Chondrocyte (in vitro differentiated cells): ENCODE measurements around the gene TMEM86A. TPM values are rescaled to one million over a fixed set of nuclear protein-coding genes. Genes with fewer than 3 reads are reported as not detected.

ENCODE experiments used
- DNase-seq: peaks from one replicate; pipeline ENCODE4 v3.0.0; 2021; ENCODE audit warnings: mixed read lengths, low spot score
- H3K27ac Mint-ChIP-seq: one replicate; pipeline ENCODE4 v1.8.0; 2021; ENCODE audit warnings: mild to moderate bottlenecking, moderate library complexity, mixed read lengths; ENCODE audit not compliant: unreplicated experiment
- H3K27me3 Mint-ChIP-seq: 2 replicates; pipeline ENCODE4 v1.8.0; 2021; ENCODE audit warnings: low read depth, mixed read lengths
- H3K36me3 Mint-ChIP-seq: 2 replicates; pipeline ENCODE4 v1.8.0; 2021; ENCODE audit warnings: low read depth, mixed read lengths
- H3K4me1 Mint-ChIP-seq: 2 replicates; pipeline ENCODE4 v1.8.0; 2021; ENCODE audit warnings: low read depth, mild to moderate bottlenecking, mixed read lengths
- H3K4me3 Mint-ChIP-seq: one replicate; pipeline ENCODE4 v1.8.0; 2021; ENCODE audit warnings: mild to moderate bottlenecking, moderate library complexity, mixed read lengths; ENCODE audit not compliant: unreplicated experiment
- H3K9me3 Mint-ChIP-seq: 2 replicates; pipeline ENCODE4 v1.8.0; 2021; ENCODE audit warnings: low read depth, mixed read lengths
- CTCF ChIP-seq: fragments of 200-600 bp; sonication (generic); IDR thresholded peaks from 2 replicates; pipeline ENCODE4 v1.5.0; 2021; ENCODE audit warnings: antibody characterized with exemption, mild to moderate bottlenecking, moderate library complexity
- total RNA-seq: library from RNA; stranded (reverse); gene quantifications from 3 replicates; pipeline ENCODE4 v1.2.1, GENCODE V29; 2021

TMEM86A gene
- total RNA-seq, 1 donor from 2014 or later: 3.1 TPM

- no peak overlapping the region for H3K27ac Mint-ChIP-seq
- peaks cover 9% of the 10 kb centered on the region for H3K4me1 Mint-ChIP-seq
- H3K4me3 Mint-ChIP-seq: no peak overlapping the region
- no peak for DNase-seq
- H3K27me3 Mint-ChIP-seq: no peaks in the 10 kb centered on the region
- no peak for TF ChIP-seq CTCF
- no peaks in the 10 kb centered on the region for H3K36me3 Mint-ChIP-seq
- no peaks in the 10 kb centered on the region for H3K9me3 Mint-ChIP-seq
Observed at GRCh38 chr11:18750944-18751343, 52.4 kb downstream of the TMEM86A start.

GRCh38 chr11:18752502-18752901, 53.9 kb downstream of the TMEM86A start:
- no peak for TF ChIP-seq CTCF
- no peak overlapping the region for H3K27ac Mint-ChIP-seq

GRCh38 chr11:18754308-18754707, 55.7 kb downstream of the TMEM86A start:
- no peak for TF ChIP-seq CTCF

More at GRCh38 chr11:18752502-18752901, 53.9 kb downstream of the TMEM86A start:
- H3K27me3 Mint-ChIP-seq: peaks cover 3% of the 10 kb centered on the region
- no peaks in the 10 kb centered on the region for H3K9me3 Mint-ChIP-seq
- H3K36me3 Mint-ChIP-seq: no peaks in the 10 kb centered on the region
- no peak for DNase-seq
- no peak overlapping the region for H3K4me3 Mint-ChIP-seq
- H3K4me1 Mint-ChIP-seq: peaks cover 9% of the 10 kb centered on the region

More at GRCh38 chr11:18754308-18754707, 55.7 kb downstream of the TMEM86A start:
- Mint-ChIP-seq H3K27ac (no peak overlapping the region), H3K27me3 (peaks cover 3% of the 10 kb centered on the region), H3K4me3 (no peak overlapping the region), H3K9me3 (no peaks in the 10 kb centered on the region), H3K36me3 (no peaks in the 10 kb centered on the region), H3K4me1 (peaks cover 8% of the 10 kb centered on the region)
- no peak for DNase-seq

Other genes with a start within 250 kb of the TMEM86A start
- gene LDHAL6A, start 242.9 kb upstream of the TMEM86A start, total RNA-seq: not detected in 3 replicates
- gene TSG101, start 171.8 kb upstream of the TMEM86A start, total RNA-seq: 54.7 to 59.8 TPM (median 55.4 TPM) in 3 replicates
- 21.2 to 26.7 TPM (median 21.4 TPM) in 3 replicates for gene UEVLD, start 110.0 kb upstream of the TMEM86A start, total RNA-seq
- 2.2 to 4.6 TPM (median 4.1 TPM) in 3 replicates for gene MISFA, start 99.0 kb upstream of the TMEM86A start, total RNA-seq
- 19.6 to 23.3 TPM (median 20.4 TPM) in 3 replicates for gene SPTY2D1, start 64.4 kb upstream of the TMEM86A start, total RNA-seq
- gene IGSF22, start 27.4 kb downstream of the TMEM86A start, total RNA-seq: not detected in 3 replicates
- gene PTPN5, start 93.0 kb downstream of the TMEM86A start, total RNA-seq: not detected in 3 replicates
- gene MRGPRX1, start 240.6 kb downstream of the TMEM86A start, total RNA-seq: not detected in 3 replicates